Measurements from ENCODE around the gene SFMBT1.

Gene SFMBT1

DNA sequence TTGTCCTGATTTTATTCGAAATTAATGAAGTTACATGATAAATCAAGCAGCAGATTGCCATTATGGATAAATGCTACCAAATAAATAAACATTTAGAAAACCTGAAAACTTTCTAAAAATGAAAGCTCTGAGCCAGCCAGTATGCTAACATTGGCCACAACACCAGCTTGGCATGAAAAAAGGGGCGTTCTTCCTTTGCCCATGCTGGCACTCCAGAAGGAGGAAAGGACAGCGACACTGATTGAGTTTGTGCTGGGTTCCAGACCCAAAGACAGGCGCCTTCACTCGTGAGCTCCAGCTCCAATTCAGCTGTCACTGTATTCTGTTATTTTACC lies 153.6 kb downstream of the SFMBT1 start:
- H3K4me1 ChIP-seq (ENCODE audit: control insufficient read depth, low read length), result peaks cover 55% of the 10 kb centered on the region
- no peaks in the 10 kb centered on the region for H3K9me3 ChIP-seq (ENCODE audit: control insufficient read depth, insufficient read depth, low read length)
- peaks cover 4% of the 10 kb centered on the region; the same call in 1 of the 2 replicates for H4K20me1 ChIP-seq (ENCODE audit: control insufficient read depth, insufficient read depth, low read depth, low read length)
- H3K27me3 ChIP-seq (ENCODE audit: control insufficient read depth, low read length), result no peaks in the 10 kb centered on the region
- TF ChIP-seq EZH2phosphoT487 (IDR thresholded peaks at IDR 0.05; ENCODE audit: borderline replicate concordance, low read length) (no peak), CTCF (IDR thresholded peaks at IDR 0.05; ENCODE audit: low read depth, low read length, poor library complexity, severe bottlenecking) (no peak)
- peak overlapping the region; percentile 78 for H3K4me2 ChIP-seq (ENCODE audit: low read length)
- H3F3A ChIP-seq (ENCODE audit: control insufficient read depth, insufficient read depth), result peaks cover 4% of the 10 kb centered on the region; the same call in 1 of the 2 replicates
- no peaks in the 10 kb centered on the region for H3K9me2 ChIP-seq (replicated peaks; ENCODE audit: control insufficient read depth, low read length)
- peak overlapping the region; percentile 63; the same call in 1 of the 2 replicates for H3K4me3 ChIP-seq (ENCODE audit: low read length)
- peaks cover 6% of the 10 kb centered on the region for H3K36me3 ChIP-seq (ENCODE audit: control insufficient read depth, low read length)
- H3K27ac ChIP-seq (ENCODE audit: low read depth, low read length), result 0 out of 2 replicates have a peak overlapping the region, but pooled peaks have one; percentile 65
- peaks cover 65% of the 10 kb centered on the region for H3K79me2 ChIP-seq (ENCODE audit: control insufficient read depth, low read length)

GRCh38 chr3:52891615-52892081 lies 154.2 kb downstream of the SFMBT1 start:
- Histone ChIP-seq H3K4me2 (ENCODE audit: low read length) (peak overlapping the region; percentile 78), H3K9me3 (ENCODE audit: control insufficient read depth, insufficient read depth, low read length) (no peaks in the 10 kb centered on the region), H3K36me3 (ENCODE audit: control insufficient read depth, low read length) (peaks cover 6% of the 10 kb centered on the region), H3K79me2 (ENCODE audit: control insufficient read depth, low read length) (peaks cover 65% of the 10 kb centered on the region), H3K4me3 (ENCODE audit: low read length) (no peak overlapping the region), H3K27me3 (ENCODE audit: control insufficient read depth, low read length) (no peaks in the 10 kb centered on the region), H3K27ac (ENCODE audit: low read depth, low read length) (no peak overlapping the region), H3K4me1 (ENCODE audit: control insufficient read depth, low read length) (peaks cover 53% of the 10 kb centered on the region), H3K9me2 (replicated peaks; ENCODE audit: control insufficient read depth, low read length) (no peaks in the 10 kb centered on the region), H4K20me1 (ENCODE audit: control insufficient read depth, insufficient read depth, low read depth, low read length) (peaks cover 4% of the 10 kb centered on the region; the same call in 1 of the 2 replicates), H3F3A (ENCODE audit: control insufficient read depth, insufficient read depth) (peaks cover 4% of the 10 kb centered on the region; the same call in 1 of the 2 replicates)
- TF ChIP-seq CTCF (IDR thresholded peaks at IDR 0.05; ENCODE audit: low read depth, low read length, poor library complexity, severe bottlenecking), result no peak
- TF ChIP-seq EZH2phosphoT487 (IDR thresholded peaks at IDR 0.05; ENCODE audit: borderline replicate concordance, low read length), result no peak

DNA sequence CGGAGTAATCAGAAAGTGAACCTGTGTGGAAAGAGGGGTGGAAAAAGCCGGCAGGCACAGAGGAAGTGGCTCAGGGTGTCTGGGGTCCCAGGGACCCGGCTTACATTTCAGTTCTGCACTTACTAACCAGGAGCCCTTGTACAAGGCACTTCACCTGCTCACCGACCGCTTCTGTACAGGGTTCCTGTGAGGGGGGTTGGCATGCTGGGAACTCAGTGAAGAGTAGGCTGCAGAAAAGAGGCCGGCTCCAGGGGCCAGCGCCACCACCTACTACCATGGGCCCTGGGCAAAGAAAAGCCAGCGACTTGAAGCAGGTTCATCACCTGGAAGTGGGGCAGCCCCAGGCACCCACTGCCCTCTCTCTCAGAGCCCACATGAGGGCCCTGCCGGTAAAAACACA lies 154.7 kb downstream of the SFMBT1 start:
- H4K20me1 ChIP-seq (ENCODE audit: control insufficient read depth, insufficient read depth, low read depth, low read length), result peaks cover 4% of the 10 kb centered on the region; the same call in 1 of the 2 replicates
- H3K4me2 ChIP-seq (ENCODE audit: low read length), result peak overlapping the region; percentile 78; the same call in 1 of the 2 replicates
- H3K27ac ChIP-seq (ENCODE audit: low read depth, low read length), result no peak overlapping the region
- no peak for TF ChIP-seq CTCF (IDR thresholded peaks at IDR 0.05; ENCODE audit: low read depth, low read length, poor library complexity, severe bottlenecking)
- TF ChIP-seq EZH2phosphoT487 (IDR thresholded peaks at IDR 0.05; ENCODE audit: borderline replicate concordance, low read length), result no peak
- H3K9me2 ChIP-seq (replicated peaks; ENCODE audit: control insufficient read depth, low read length), result no peaks in the 10 kb centered on the region
- no peaks in the 10 kb centered on the region for H3K27me3 ChIP-seq (ENCODE audit: control insufficient read depth, low read length)
- peaks cover 61% of the 10 kb centered on the region for H3K79me2 ChIP-seq (ENCODE audit: control insufficient read depth, low read length)
- H3K36me3 ChIP-seq (ENCODE audit: control insufficient read depth, low read length), result peaks cover 6% of the 10 kb centered on the region
- H3F3A ChIP-seq (ENCODE audit: control insufficient read depth, insufficient read depth), result peaks cover 1% of the 10 kb centered on the region; the same call in 1 of the 2 replicates
- H3K9me3 ChIP-seq (ENCODE audit: control insufficient read depth, insufficient read depth, low read length), result no peaks in the 10 kb centered on the region
- no peak overlapping the region for H3K4me3 ChIP-seq (ENCODE audit: low read length)
- H3K4me1 ChIP-seq (ENCODE audit: control insufficient read depth, low read length), result peaks cover 48% of the 10 kb centered on the region
